A673 (cell line): Measurements from ENCODE around the gene VCP. TPM values are rescaled to one million over a fixed set of nuclear protein-coding genes. Genes with fewer than 3 reads are reported as not detected.

ENCODE experiments used
- BruUV-seq: library from RNA; stranded (reverse); fragments of 400-500 nt; replicated peaks from 2 replicates; lab custom pipeline; 2021; lab: Mats Ljungman, UMichigan
- CTCF ChIA-PET: fragments of 300-600 bp; sonication (Branson Sonifier 250); formaldehyde crosslinking; loops from one replicate; lab custom pipeline; 2022; ENCODE audit warnings: antibody characterized with exemption; lab: Charles Lee
- POLR2A ChIA-PET: fragments of 300-600 bp; sonication (Branson Sonifier 250); formaldehyde crosslinking; loops from one replicate; lab custom pipeline; 2022; ENCODE audit warnings: antibody characterized with exemption; ENCODE audit not compliant: low non-redundant PET; lab: Charles Lee
- DNase-seq: peaks from one replicate; pipeline ENCODE4 v3.0.0-alpha.2; 2015; ENCODE audit warnings: low spot score
- H3K27ac ChIP-seq: fragments of 200-600 bp; sonication (generic); 2 replicates; pipeline ENCODE4 v1.5.1; 2016; ENCODE audit warnings: mixed run types, low read depth, mild to moderate bottlenecking, mixed read lengths, antibody characterized with exemption, low read length; ENCODE audit not compliant: poor library complexity, severe bottlenecking
- H3K27me3 ChIP-seq: fragments of 200-600 bp; sonication (generic); replicated peaks from 2 replicates; pipeline ENCODE4 v1.6.1; 2017; ENCODE audit warnings: mixed run types, low read depth, mild to moderate bottlenecking, mixed read lengths, antibody characterized with exemption, low read length; ENCODE audit not compliant: insufficient read depth, poor library complexity
- H3K36me3 ChIP-seq: fragments of 200-600 bp; sonication (generic); 2 replicates; pipeline ENCODE4 v1.6.1; 2016; ENCODE audit warnings: mixed run types, mild to moderate bottlenecking, mixed read lengths, antibody characterized with exemption, low read length; ENCODE audit not compliant: insufficient read depth, poor library complexity, severe bottlenecking
- H3K4me1 ChIP-seq: fragments of 200-600 bp; sonication (generic); 2 replicates; pipeline ENCODE4 v1.6.1; 2017; ENCODE audit warnings: mixed run types, mild to moderate bottlenecking, mixed read lengths, antibody characterized with exemption, low read length; ENCODE audit not compliant: insufficient read depth, poor library complexity, severe bottlenecking
- H3K4me3 ChIP-seq: fragments of 200-600 bp; sonication (generic); 2 replicates; pipeline ENCODE4 v1.5.1; 2016; ENCODE audit warnings: low read depth, mixed run types, mild to moderate bottlenecking, mixed read lengths, low read length; ENCODE audit not compliant: poor library complexity, severe bottlenecking
- H3K9me3 ChIP-seq: fragments of 200-600 bp; sonication (generic); 2 replicates; pipeline ENCODE4 v1.6.1; 2016; ENCODE audit warnings: mixed run types, low read depth, mild to moderate bottlenecking, mixed read lengths, antibody characterized with exemption, low read length; ENCODE audit not compliant: poor library complexity, severe bottlenecking
- CTCF ChIP-seq: fragments of 300-800, 200-600 bp; sonication (generic); conservative IDR thresholded peaks from 2 replicates; pipeline ENCODE4 v1.5.1; 2017; ENCODE audit warnings: low read depth, mild to moderate bottlenecking, antibody characterized with exemption, low read length, moderate library complexity, mixed read lengths
- EZH2 ChIP-seq: fragments of 200-600 bp; sonication (generic); IDR thresholded peaks from 2 replicates; pipeline ENCODE4 v1.6.1; 2017; ENCODE audit warnings: borderline replicate concordance, low read depth, mild to moderate bottlenecking, mixed read lengths, antibody characterized with exemption, low read length; ENCODE audit not compliant: poor library complexity, severe bottlenecking
- intact Hi-C: fragments of 100-400 bp; cut with micrococcal nuclease; formaldehyde crosslinking; loops from one replicate; pipeline ENCODE4 v1.10.0; 2022; ENCODE audit not compliant: unreplicated experiment
- total RNA-seq: library from RNA; stranded (reverse); gene quantifications from 2 replicates; pipeline ENCODE4 v1.2.3, GENCODE V29; 2021

The VCP gene
- total RNA-seq, 1 experiment from 2014 or later: 643 TPM

- BruUV-seq: no TSS peak
- Histone ChIP-seq H3K4me1 (peaks cover 24% of the 10 kb centered on the region), H3K36me3 (peaks cover 8% of the 10 kb centered on the region), H3K27ac (no peak overlapping the region), H3K9me3 (no peaks in the 10 kb centered on the region), H3K4me3 (no peak overlapping the region), H3K27me3 (no peaks in the 10 kb centered on the region)
- ChIA-PET POLR2A (no interaction called here), CTCF (no interaction called here)
- intact Hi-C loops: no loop called here
- TF ChIP-seq CTCF (no peak), EZH2 (no peak)
- no peak for DNase-seq
Measured at GRCh38 chr9:35106343-35106730, 33.9 kb upstream of the VCP start.

GRCh38 chr9:35105571-35106342 is 33.3 kb upstream of the VCP start:
- Histone ChIP-seq H3K27ac (no peak overlapping the region), H3K36me3 (peaks cover 13% of the 10 kb centered on the region), H3K9me3 (no peaks in the 10 kb centered on the region), H3K4me3 (no peak overlapping the region), H3K27me3 (no peaks in the 10 kb centered on the region), H3K4me1 (peaks cover 20% of the 10 kb centered on the region)
- POLR2A ChIA-PET: no interaction called here
- CTCF ChIA-PET: no interaction called here
- no peak for DNase-seq
- no peak for TF ChIP-seq CTCF
- no peak for TF ChIP-seq EZH2
- no TSS peak for BruUV-seq
- intact Hi-C loops: no loop called here

GRCh38 chr9:35105126-35105525 is 32.7 kb upstream of the VCP start:
- no peak for DNase-seq
- H3K4me3 ChIP-seq: no peak overlapping the region
- H3K36me3 ChIP-seq: peaks cover 18% of the 10 kb centered on the region
- peaks cover 14% of the 10 kb centered on the region for H3K4me1 ChIP-seq
- no peaks in the 10 kb centered on the region for H3K27me3 ChIP-seq
- ChIA-PET POLR2A (no interaction called here), CTCF (no interaction called here)
- no peaks in the 10 kb centered on the region for H3K9me3 ChIP-seq
- BruUV-seq: no TSS peak
- intact Hi-C loops: no loop called here
- H3K27ac ChIP-seq: no peak overlapping the region
- TF ChIP-seq CTCF (no peak), EZH2 (no peak)
